HEK293 (cell line): ENCODE results near the gene IZUMO3.

Experiments used
- CTCF ChIA-PET: fragments of 350-600 bp; formaldehyde crosslinking; extraction: SDS; loops from one replicate; lab custom pipeline; 2021; ENCODE audit warnings: antibody characterized with exemption; lab: Yijun Ruan, JAX
- POLR2A ChIA-PET: fragments of 300-600 bp; formaldehyde crosslinking; extraction: SDS; loops from one replicate; lab custom pipeline; 2020; ENCODE audit warnings: antibody characterized with exemption, inconsistent platforms; lab: Yijun Ruan, JAX
- H3K27ac ChIP-seq: fragments of 200-500 bp; sonication (Bioruptor generic); 2 replicates; pipeline ENCODE4 v1.5.1; 2014; ENCODE audit warnings: low read depth, low read length, control low read depth, inconsistent platforms; ENCODE audit errors: extremely low read depth
- H3K36me3 ChIP-seq, 2 experiments: fragments of 200-500 bp in 1 of 2; sonication (Bioruptor generic) in 1 of 2; 1 replicate in 1 of 2; 2 replicates in 1 of 2; pipeline ENCODE4 v1.5.1; 2014 to 2017; ENCODE audit warnings: inconsistent platforms in 2 of 2, low read length in 2 of 2; ENCODE audit not compliant: control insufficient read depth in 2 of 2, insufficient read depth in 1 of 2
- H3K4me1 ChIP-seq: fragments of 200-500 bp; sonication (Bioruptor generic); 2 replicates; pipeline ENCODE4 v1.5.1; 2014; ENCODE audit warnings: mild to moderate bottlenecking, low read length, inconsistent platforms; ENCODE audit not compliant: control insufficient read depth, insufficient read depth
- H3K4me3 ChIP-seq: 2 replicates; pipeline ENCODE4 v1.5.1; 2011; ENCODE audit warnings: low read depth, mild to moderate bottlenecking, control low read depth, low read length, moderate library complexity
- H3K9me3 ChIP-seq: fragments of 200-500 bp; sonication (Bioruptor generic); 2 replicates; pipeline ENCODE4 v1.5.1; 2014; ENCODE audit warnings: low read depth, low read length, inconsistent platforms; ENCODE audit not compliant: control insufficient read depth, insufficient read depth
- AEBP2 ChIP-seq: fragments of 450-650 bp; formaldehyde crosslinking; IDR thresholded peaks from 2 replicates; pipeline ENCODE4 v1.5.1; 2016; ENCODE audit warnings: missing biosample characterization, missing genetic modification characterization, borderline replicate concordance
- BCL11A ChIP-seq: fragments of 450-650 bp; formaldehyde crosslinking; IDR thresholded peaks from 2 replicates; pipeline ENCODE4 v1.5.1; 2016; ENCODE audit warnings: low read depth, missing biosample characterization, missing genetic modification characterization
- HIC1 ChIP-seq: fragments of 450-650 bp; formaldehyde crosslinking; IDR thresholded peaks from 2 replicates; pipeline ENCODE4 v1.5.1; 2016; ENCODE audit warnings: missing biosample characterization, missing genetic modification characterization
- ZBTB11 ChIP-seq: fragments of 450-650 bp; formaldehyde crosslinking; conservative IDR thresholded peaks from 2 replicates; pipeline ENCODE4 v1.5.1; 2016; ENCODE audit warnings: low read depth, missing biosample characterization, missing genetic modification characterization
- ZNF174 ChIP-seq: fragments of 450-650 bp; formaldehyde crosslinking; IDR thresholded peaks from 2 replicates; pipeline ENCODE4 v1.5.0; 2017; ENCODE audit warnings: missing biosample characterization, mild to moderate bottlenecking, missing genetic modification characterization
- ZNF24 ChIP-seq: fragments of 450-650 bp; formaldehyde crosslinking; IDR thresholded peaks from 2 replicates; pipeline ENCODE4 v1.5.1; 2016; ENCODE audit warnings: missing biosample characterization, missing genetic modification characterization
- ZNF26 ChIP-seq: fragments of 450-650 bp; formaldehyde crosslinking; IDR thresholded peaks from 2 replicates; pipeline ENCODE4 v1.5.1; 2016; ENCODE audit warnings: missing biosample characterization, missing genetic modification characterization
- ZNF280C ChIP-seq: fragments of 450-650 bp; formaldehyde crosslinking; IDR thresholded peaks from 2 replicates; pipeline ENCODE4 v1.5.1; 2016; ENCODE audit warnings: missing biosample characterization, missing genetic modification characterization
- ZNF660 ChIP-seq: fragments of 450-650 bp; IDR thresholded peaks from 2 replicates; pipeline ENCODE4 v1.5.1; 2018; ENCODE audit warnings: missing biosample characterization, mild to moderate bottlenecking, missing genetic modification characterization

IZUMO3 gene

GRCh38 chr9:24590432-24590831 is 44.7 kb upstream of the IZUMO3 start (continued):
- TF ChIP-seq ZBTB11 (tag by site-specific recombination): no peak
- no peak for TF ChIP-seq AEBP2 (tag by site-specific recombination)

GRCh38 chr9:24587883-24588282 is 42.2 kb upstream of the IZUMO3 start:
- ChIA-PET CTCF (no interaction called here), POLR2A (no interaction called here)

More at GRCh38 chr9:24587883-24588282, 42.2 kb upstream of the IZUMO3 start:
- no peaks in the 10 kb centered on the region for H3K36me3 ChIP-seq
- H3K4me1 ChIP-seq: no peaks in the 10 kb centered on the region
- no peak overlapping the region for H3K4me3 ChIP-seq
- no peak overlapping the region for H3K27ac ChIP-seq
- TF ChIP-seq BCL11A (no peak), ZNF660 (tag by site-specific recombination) (no peak), ZNF26 (tag by site-specific recombination) (no peak), ZNF280C (tag by site-specific recombination) (no peak), ZNF174 (tag by site-specific recombination) (no peak), HIC1 (no peak), ZNF24 (tag by site-specific recombination) (no peak)
- H3K9me3 ChIP-seq: no peaks in the 10 kb centered on the region
